Neural cell (in vitro differentiated cells): ENCODE results near the gene MIPOL1.

Experiments used
- CTCF ChIP-seq: fragments of 450-650 bp; IDR thresholded peaks from 2 replicates; pipeline ENCODE4 v1.5.1; 2014; ENCODE audit warnings: antibody characterized with exemption, mild to moderate bottlenecking, moderate library complexity; ENCODE audit not compliant: poor library complexity, severe bottlenecking
- POLR2AphosphoS5 ChIP-seq: IDR thresholded peaks from 2 replicates; pipeline ENCODE4 v1.6.1; 2012

DNA sequence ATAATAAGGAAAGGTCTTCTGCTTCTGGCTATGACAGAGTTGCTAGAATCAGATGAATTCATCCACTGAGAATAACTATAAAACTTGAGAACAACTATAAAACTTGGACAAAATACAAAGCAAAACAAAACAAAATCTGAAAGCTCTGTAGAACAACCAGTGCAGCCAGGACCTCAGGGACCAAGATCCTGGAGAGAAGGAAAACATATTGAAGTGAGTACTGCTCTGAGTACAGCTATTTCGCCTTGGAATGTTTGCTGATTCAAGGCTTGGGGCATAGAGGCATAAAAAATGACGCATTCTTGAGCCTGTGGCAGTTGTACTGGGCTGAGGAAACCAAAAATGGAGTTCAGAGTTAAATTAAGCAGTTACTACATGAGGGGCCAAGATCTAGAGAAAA, 375.6 kb downstream of the MIPOL1 start:
- TF ChIP-seq POLR2AphosphoS5 (no peak), CTCF (no peak)
